Measurements from ENCODE around the gene SULT1B1.

SULT1B1 gene

GRCh38 chr4:69787879-69788278 lies 27.5 kb upstream of the SULT1B1 start:
- H3K36me3 ChIP-seq (ENCODE audit: control insufficient read depth in 1 of 2, insufficient read depth in 2 of 2, low read length in 2 of 2), result no peaks in the 10 kb centered on the region
- no peaks in the 10 kb centered on the region for H3K27me3 ChIP-seq (ENCODE audit: insufficient read depth, low read length)
- no peak overlapping the region for H2BK120ac ChIP-seq (ENCODE audit: insufficient read depth, low read length, poor library complexity)
- H4K8ac ChIP-seq (ENCODE audit: low read depth, low read length), result no peak overlapping the region
- H2BK12ac ChIP-seq (ENCODE audit: low read length), result no peak overlapping the region
- no peak overlapping the region for H3K9ac ChIP-seq (ENCODE audit: low read length)
- H3K4me1 ChIP-seq (ENCODE audit: control insufficient read depth in 1 of 2, insufficient read depth in 2 of 2, low read length in 2 of 2), result no peaks in the 10 kb centered on the region
- H3K27ac ChIP-seq (ENCODE audit: low read depth, low read length), result no peak overlapping the region
- no peaks in the 10 kb centered on the region for H3K79me1 ChIP-seq (ENCODE audit: low read length)
- H3K79me2 ChIP-seq (ENCODE audit: control insufficient read depth, insufficient read depth, low read length, poor library complexity), result no peaks in the 10 kb centered on the region
- no peak overlapping the region for H2AFZ ChIP-seq (ENCODE audit: insufficient read depth, low read length, poor library complexity)
- H4K91ac ChIP-seq (ENCODE audit: low read depth, low read length), result no peak overlapping the region
- no peak overlapping the region for H2AK5ac ChIP-seq (ENCODE audit: low read length)
- DNase-seq, result no peak
- no peak overlapping the region for H3K23ac ChIP-seq (ENCODE audit: low read length)
- H4K12ac ChIP-seq (ENCODE audit: low read depth, low read length), result no peak overlapping the region
- no peak overlapping the region for H3K14ac ChIP-seq (ENCODE audit: low read length)
- no peak overlapping the region for H3K4me2 ChIP-seq (ENCODE audit: low read length)
- H3K9me3 ChIP-seq (ENCODE audit: insufficient read depth, low read depth, low read length), result peaks cover 4% of the 10 kb centered on the region
- no peak overlapping the region for H3K18ac ChIP-seq (ENCODE audit: low read length)
- no peak overlapping the region for H3K4ac ChIP-seq (ENCODE audit: low read depth, low read length)
- H3K4me3 ChIP-seq (ENCODE audit: low read depth, low read length), result no peak overlapping the region
- no peak overlapping the region for H2BK5ac ChIP-seq (ENCODE audit: low read depth, low read length, poor library complexity)

GRCh38 chr4:69786547-69786946 lies 26.1 kb upstream of the SULT1B1 start:
- Histone ChIP-seq H2BK5ac (ENCODE audit: low read depth, low read length, poor library complexity) (no peak overlapping the region), H3K4me3 (ENCODE audit: low read depth, low read length) (no peak overlapping the region), H4K8ac (ENCODE audit: low read depth, low read length) (no peak overlapping the region), H3K4me1 (ENCODE audit: control insufficient read depth in 1 of 2, insufficient read depth in 2 of 2, low read length in 2 of 2) (no peaks in the 10 kb centered on the region), H3K27ac (ENCODE audit: low read depth, low read length) (no peak overlapping the region), H3K27me3 (ENCODE audit: insufficient read depth, low read length) (no peaks in the 10 kb centered on the region), H3K79me2 (ENCODE audit: control insufficient read depth, insufficient read depth, low read length, poor library complexity) (no peaks in the 10 kb centered on the region), H2BK12ac (ENCODE audit: low read length) (no peak overlapping the region), H3K9ac (ENCODE audit: low read length) (no peak overlapping the region), H4K91ac (ENCODE audit: low read depth, low read length) (no peak overlapping the region), H3K9me3 (ENCODE audit: insufficient read depth, low read depth, low read length) (peaks cover 4% of the 10 kb centered on the region), H3K36me3 (ENCODE audit: control insufficient read depth in 1 of 2, insufficient read depth in 2 of 2, low read length in 2 of 2) (no peaks in the 10 kb centered on the region), H2AFZ (ENCODE audit: insufficient read depth, low read length, poor library complexity) (no peak overlapping the region), H3K23ac (ENCODE audit: low read length) (no peak overlapping the region), H3K4me2 (ENCODE audit: low read length) (no peak overlapping the region), H2BK120ac (ENCODE audit: insufficient read depth, low read length, poor library complexity) (no peak overlapping the region), H3K18ac (ENCODE audit: low read length) (no peak overlapping the region), H3K14ac (ENCODE audit: low read length) (no peak overlapping the region), H3K79me1 (ENCODE audit: low read length) (no peaks in the 10 kb centered on the region), H4K12ac (ENCODE audit: low read depth, low read length) (no peak overlapping the region), H2AK5ac (ENCODE audit: low read length) (no peak overlapping the region), H3K4ac (ENCODE audit: low read depth, low read length) (no peak overlapping the region)
- no CpG with 5 or more reads among the region's 1 CpG for WGBS (ENCODE audit: extremely low coverage, insufficient coverage, insufficient read length)
- DNase-seq, result no peak

GRCh38 chr4:69785211-69785831 lies 24.9 kb upstream of the SULT1B1 start:
- Histone ChIP-seq H4K12ac (ENCODE audit: low read depth, low read length) (no peak overlapping the region), H3K18ac (ENCODE audit: low read length) (no peak overlapping the region), H3K9ac (ENCODE audit: low read length) (no peak overlapping the region), H3K4me3 (ENCODE audit: low read depth, low read length) (no peak overlapping the region), H3K4me1 (ENCODE audit: control insufficient read depth in 1 of 2, insufficient read depth in 2 of 2, low read length in 2 of 2) (no peaks in the 10 kb centered on the region), H2AFZ (ENCODE audit: insufficient read depth, low read length, poor library complexity) (no peak overlapping the region), H3K4me2 (ENCODE audit: low read length) (no peak overlapping the region), H4K8ac (ENCODE audit: low read depth, low read length) (no peak overlapping the region), H3K23ac (ENCODE audit: low read length) (no peak overlapping the region), H2BK5ac (ENCODE audit: low read depth, low read length, poor library complexity) (no peak overlapping the region), H3K14ac (ENCODE audit: low read length) (no peak overlapping the region), H3K9me3 (ENCODE audit: insufficient read depth, low read depth, low read length) (peaks cover 4% of the 10 kb centered on the region), H2BK12ac (ENCODE audit: low read length) (no peak overlapping the region), H2AK5ac (ENCODE audit: low read length) (no peak overlapping the region), H4K91ac (ENCODE audit: low read depth, low read length) (no peak overlapping the region), H3K4ac (ENCODE audit: low read depth, low read length) (no peak overlapping the region), H3K79me1 (ENCODE audit: low read length) (no peaks in the 10 kb centered on the region), H2BK120ac (ENCODE audit: insufficient read depth, low read length, poor library complexity) (no peak overlapping the region), H3K27me3 (ENCODE audit: insufficient read depth, low read length) (no peaks in the 10 kb centered on the region), H3K79me2 (ENCODE audit: control insufficient read depth, insufficient read depth, low read length, poor library complexity) (no peaks in the 10 kb centered on the region), H3K36me3 (ENCODE audit: control insufficient read depth in 1 of 2, insufficient read depth in 2 of 2, low read length in 2 of 2) (no peaks in the 10 kb centered on the region), H3K27ac (ENCODE audit: low read depth, low read length) (no peak overlapping the region)
- WGBS (ENCODE audit: extremely low coverage, insufficient coverage, insufficient read length), result no CpG with 5 or more reads among the region's 1 CpG
- DNase-seq, result no peak

- Histone ChIP-seq H3K9ac (ENCODE audit: low read length) (no peak overlapping the region), H2BK5ac (ENCODE audit: low read depth, low read length, poor library complexity) (no peak overlapping the region), H3K23ac (ENCODE audit: low read length) (no peak overlapping the region), H3K4me2 (ENCODE audit: low read length) (no peak overlapping the region), H3K79me1 (ENCODE audit: low read length) (no peaks in the 10 kb centered on the region), H3K18ac (ENCODE audit: low read length) (no peak overlapping the region), H3K27me3 (ENCODE audit: insufficient read depth, low read length) (no peaks in the 10 kb centered on the region), H4K12ac (ENCODE audit: low read depth, low read length) (no peak overlapping the region), H3K4ac (ENCODE audit: low read depth, low read length) (no peak overlapping the region), H3K4me3 (ENCODE audit: low read depth, low read length) (no peak overlapping the region), H2AFZ (ENCODE audit: insufficient read depth, low read length, poor library complexity) (no peak overlapping the region), H3K4me1 (ENCODE audit: control insufficient read depth in 1 of 2, insufficient read depth in 2 of 2, low read length in 2 of 2) (no peaks in the 10 kb centered on the region), H2BK12ac (ENCODE audit: low read length) (no peak overlapping the region), H3K36me3 (ENCODE audit: control insufficient read depth in 1 of 2, insufficient read depth in 2 of 2, low read length in 2 of 2) (no peaks in the 10 kb centered on the region), H2AK5ac (ENCODE audit: low read length) (no peak overlapping the region), H3K79me2 (ENCODE audit: control insufficient read depth, insufficient read depth, low read length, poor library complexity) (no peaks in the 10 kb centered on the region), H2BK120ac (ENCODE audit: insufficient read depth, low read length, poor library complexity) (no peak overlapping the region), H3K27ac (ENCODE audit: low read depth, low read length) (no peak overlapping the region), H4K8ac (ENCODE audit: low read depth, low read length) (no peak overlapping the region), H4K91ac (ENCODE audit: low read depth, low read length) (no peak overlapping the region), H3K14ac (ENCODE audit: low read length) (no peak overlapping the region), H3K9me3 (ENCODE audit: insufficient read depth, low read depth, low read length) (peaks cover 4% of the 10 kb centered on the region)
- DNase-seq, result no peak
- WGBS (ENCODE audit: extremely low coverage, insufficient coverage, insufficient read length), result no CpG with 5 or more reads among the region's 15 CpGs
Measured at GRCh38 chr4:69782651-69783310, 22.4 kb upstream of the SULT1B1 start.

All from trophoblast cell (in vitro differentiated cells and primary cell).